Keratinocyte (primary cell): ENCODE results near the gene CDC42. TPM values are rescaled to one million over a fixed set of nuclear protein-coding genes. Genes with fewer than 3 reads are reported as not detected.

ENCODE experiments used
- DNase-seq: peaks from one replicate; pipeline ENCODE4 v3.0.0-alpha.2; 2011; ENCODE audit warnings: low read depth, missing footprints, low spot score
- FAIRE-seq: peaks from 2 replicates; lab custom pipeline; 2011; peaks lifted over from hg19 to GRCh38; lab: Jason Lieb, UNC
- H2AFZ ChIP-seq: 2 replicates; pipeline ENCODE4 v1.6.0; 2012; ENCODE audit warnings: low read length, control low read depth, inconsistent platforms; ENCODE audit not compliant: control insufficient read depth
- H3K27ac ChIP-seq: 2 replicates; pipeline ENCODE4 v1.5.1; 2011; ENCODE audit warnings: low read length; ENCODE audit not compliant: control insufficient read depth, insufficient read depth
- H3K27me3 ChIP-seq: 3 replicates; pipeline ENCODE4 v1.6.0; 2011; ENCODE audit warnings: low read length; ENCODE audit not compliant: control insufficient read depth, insufficient read depth; ENCODE audit errors: extremely low read depth
- H3K36me3 ChIP-seq, 2 experiments: 2 replicates in 1 of 2; 3 replicates in 1 of 2; pipeline ENCODE4 v1.5.1; 2011; ENCODE audit warnings: low read length in 2 of 2, mild to moderate bottlenecking in 1 of 2; ENCODE audit not compliant: control insufficient read depth in 2 of 2, insufficient read depth in 2 of 2; ENCODE audit errors: extremely low read depth in 1 of 2
- H3K4me1 ChIP-seq: 3 replicates; pipeline ENCODE4 v1.5.1; 2011; ENCODE audit warnings: low read length; ENCODE audit not compliant: control insufficient read depth, insufficient read depth; ENCODE audit errors: extremely low read depth
- H3K4me2 ChIP-seq: 3 replicates; pipeline ENCODE4 v1.6.0; 2011; ENCODE audit warnings: low read depth, low read length; ENCODE audit not compliant: control insufficient read depth, insufficient read depth; ENCODE audit errors: extremely low read depth
- H3K4me3 ChIP-seq, 3 experiments: fragments of 200-600 bp in 1 of 3; sonication (generic) in 1 of 3; 2 replicates in 2 of 3; 3 replicates in 1 of 3; pipeline ENCODE4 v1.5.1; 2011 to 2016; ENCODE audit warnings: low read length in 3 of 3, mild to moderate bottlenecking in 3 of 3, control low read depth in 2 of 3, inconsistent platforms in 1 of 3, low read depth in 1 of 3, mixed read lengths in 1 of 3, mixed run types in 1 of 3, moderate library complexity in 1 of 3; ENCODE audit not compliant: control insufficient read depth in 2 of 3, insufficient read depth in 2 of 3; ENCODE audit errors: extremely low read depth in 1 of 3
- H3K79me2 ChIP-seq: 2 replicates; pipeline ENCODE4 v1.6.0; 2012; ENCODE audit warnings: low read length; ENCODE audit not compliant: control insufficient read depth, insufficient read depth
- H3K9ac ChIP-seq: 3 replicates; pipeline ENCODE4 v1.6.0; 2011; ENCODE audit warnings: low read length; ENCODE audit not compliant: control insufficient read depth, insufficient read depth; ENCODE audit errors: extremely low read depth
- H3K9me1 ChIP-seq: 3 replicates; pipeline ENCODE4 v1.6.0; 2011; ENCODE audit warnings: low read length; ENCODE audit not compliant: control insufficient read depth, insufficient read depth; ENCODE audit errors: extremely low read depth
- H3K9me3 ChIP-seq: 2 replicates; pipeline ENCODE4 v1.5.1; 2012; ENCODE audit warnings: low read depth, low read length; ENCODE audit not compliant: control insufficient read depth
- H4K20me1 ChIP-seq: 3 replicates; pipeline ENCODE4 v1.6.0; 2011; ENCODE audit warnings: low read length; ENCODE audit not compliant: control insufficient read depth, insufficient read depth; ENCODE audit errors: extremely low read depth
- CTCF ChIP-seq, 3 experiments: IDR thresholded peaks in 1 of 3; conservative IDR thresholded peaks in 1 of 3; optimal IDR thresholded peaks in 1 of 3; 2 replicates in 2 of 3; 3 replicates in 1 of 3; pipeline versions ENCODE3 to v1.5.1; 2011; ENCODE audit warnings: low read length in 3 of 3, mild to moderate bottlenecking in 3 of 3, moderate library complexity in 2 of 3, control low read depth in 1 of 3, inconsistent platforms in 1 of 3; ENCODE audit not compliant: insufficient read depth in 2 of 3; ENCODE audit errors: extremely low read depth in 1 of 3
- EZH2 ChIP-seq: IDR thresholded peaks from one replicate; pipeline ENCODE4 v1.6.1; 2012; ENCODE audit warnings: inconsistent platforms, mild to moderate bottlenecking, low read length, moderate library complexity
- dilution Hi-C: fragments of 300-500 bp; cut with MboI; formaldehyde crosslinking; loops from one replicate; pipeline ENCODE4 v1.7.0; 2020; ENCODE audit warnings: low sequenced_read_pairs; ENCODE audit not compliant: extremely low pct_ligation_motif_present
- polyA plus RNA-seq, 5 experiments: library from polyadenylated mRNA; depleted of rRNA in 3 of 5; stranded (reverse) in 3 of 5; stranded (forward) in 1 of 5; unstranded in 1 of 5; fragments of >200 nt; gene quantifications; 1 replicate in 1 of 5; 2 replicates in 3 of 5; 3 replicates in 1 of 5; pipeline versions ENCODE4 v1.2.1 to v1.2.3, GENCODE V29; 2011 to 2012; ENCODE audit warnings: missing spikeins in 2 of 5, low read depth in 1 of 5, low replicate concordance in 1 of 5

Gene CDC42
- polyA plus RNA-seq, 1 donor (not counting 4 experiments of a cell fraction or from before 2014, with no cell fraction given): 499 TPM

- no peaks in the 10 kb centered on the region for H3K9me3 ChIP-seq
- FAIRE-seq: no peak
- peaks cover 56% of the 10 kb centered on the region for H3K79me2 ChIP-seq
- H3K9ac ChIP-seq: no peak overlapping the region
- dilution Hi-C loops: no loop called here
- no peaks in the 10 kb centered on the region for H3K9me1 ChIP-seq
- H2AFZ ChIP-seq: no peak overlapping the region
- H3K4me2 ChIP-seq: no peak overlapping the region
- no peaks in the 10 kb centered on the region for H3K27me3 ChIP-seq
- TF ChIP-seq CTCF (optimal IDR thresholded peaks at IDR 0.05 in 1 of 3, IDR thresholded peaks at IDR 0.05 in 1 of 3, conservative IDR thresholded peaks at IDR 0.05 in 1 of 3; ENCODE audit: extremely low read depth in 1 of 3, insufficient read depth in 2 of 3, low read length in 3 of 3) (no peak), EZH2 (no peak)
- H3K4me1 ChIP-seq: peaks cover 13% of the 10 kb centered on the region
- H4K20me1 ChIP-seq: peaks cover 27% of the 10 kb centered on the region
- no peak overlapping the region for H3K27ac ChIP-seq
- no peak for DNase-seq
- no peak overlapping the region for H3K4me3 ChIP-seq
- peaks cover 25 to 26% of the 10 kb centered on the region in 2 experiments for H3K36me3 ChIP-seq
Observed at GRCh38 chr1:22104865-22105437, 52.4 kb downstream of the CDC42 start.

GRCh38 chr1:22105611-22106207 lies 53.2 kb downstream of the CDC42 start:
- no peak overlapping the region for H3K4me3 ChIP-seq
- peaks cover 49% of the 10 kb centered on the region for H3K79me2 ChIP-seq
- no peak overlapping the region for H2AFZ ChIP-seq
- H3K27me3 ChIP-seq: no peaks in the 10 kb centered on the region
- H3K9me3 ChIP-seq: no peaks in the 10 kb centered on the region
- dilution Hi-C loops: no loop called here
- H3K27ac ChIP-seq: no peak overlapping the region
- no peak overlapping the region for H3K4me2 ChIP-seq
- DNase-seq: peak; percentile 33
- peak; percentile 32 for FAIRE-seq
- no peak overlapping the region for H3K9ac ChIP-seq
- TF ChIP-seq EZH2: no peak
- TF ChIP-seq CTCF (optimal IDR thresholded peaks at IDR 0.05 in 1 of 3, IDR thresholded peaks at IDR 0.05 in 1 of 3, conservative IDR thresholded peaks at IDR 0.05 in 1 of 3; ENCODE audit: extremely low read depth in 1 of 3, insufficient read depth in 2 of 3, low read length in 3 of 3): peak; percentile 69 to 87 (median 71)
- peaks cover 21 to 24% of the 10 kb centered on the region in 2 experiments for H3K36me3 ChIP-seq
- peaks cover 13% of the 10 kb centered on the region for H3K4me1 ChIP-seq
- no peaks in the 10 kb centered on the region for H3K9me1 ChIP-seq
- peaks cover 24% of the 10 kb centered on the region for H4K20me1 ChIP-seq
